ENCODE results near the gene HEBP1.

GRCh38 chr12:12958886-12959285 lies 41.2 kb downstream of the HEBP1 start:
- no peak for TF ChIP-seq CTCF (IDR thresholded peaks at IDR 0.05)
- no peak for TF ChIP-seq POLR2A (IDR thresholded peaks at IDR 0.05)
